SK-N-MC (cell line): ENCODE results near the gene PID1.

Experiments
- DNase-seq: peaks from one replicate; pipeline ENCODE4 v3.0.0-alpha.2; 2011; ENCODE audit warnings: low read depth, low spot score
- H3K27ac ChIP-seq: fragments of 200-600 bp; sonication (generic); 2 replicates; pipeline ENCODE4 v1.5.1; 2016; ENCODE audit warnings: mixed run types
- H3K36me3 ChIP-seq: fragments of 200-600 bp; sonication (generic); 2 replicates; pipeline ENCODE4 v1.6.1; 2017; ENCODE audit warnings: antibody characterized with exemption, low read length, mixed read lengths; ENCODE audit not compliant: insufficient read depth
- H3K4me3 ChIP-seq: fragments of 200-600 bp; sonication (generic); 2 replicates; pipeline ENCODE4 v1.5.1; 2016
- H3K9ac ChIP-seq: fragments of 200-600 bp; sonication (generic); 2 replicates; pipeline ENCODE4 v1.8.0; 2017; ENCODE audit warnings: mixed run types, mixed read lengths; ENCODE audit not compliant: insufficient read length
- H3K9me3 ChIP-seq: fragments of 200-600 bp; sonication (generic); 2 replicates; pipeline ENCODE4 v1.6.1; 2017; ENCODE audit warnings: low read depth, mild to moderate bottlenecking, antibody characterized with exemption, low read length, moderate library complexity, mixed read lengths
- EZH2 ChIP-seq: fragments of 200-600 bp; sonication (generic); IDR thresholded peaks from one replicate; pipeline ENCODE4 v1.6.1; 2017; ENCODE audit warnings: antibody characterized with exemption
- FOXP2 ChIP-seq: optimal IDR thresholded peaks from 2 replicates; pipeline ENCODE3; 2011; ENCODE audit warnings: mild to moderate bottlenecking, moderate library complexity; ENCODE audit not compliant: insufficient read depth; ENCODE audit errors: extremely low read length, control extremely low read depth
- POLR2AphosphoS5 ChIP-seq: IDR thresholded peaks from 2 replicates; pipeline ENCODE4 v1.6.1; 2012; ENCODE audit warnings: mild to moderate bottlenecking, low read depth, low read length, borderline replicate concordance

Gene PID1

GRCh38 chr2:229296536-229296935, 25.4 kb upstream of the PID1 start:
- Histone ChIP-seq H3K9ac (no peak overlapping the region), H3K9me3 (no peaks in the 10 kb centered on the region), H3K36me3 (no peaks in the 10 kb centered on the region), H3K4me3 (no peak overlapping the region), H3K27ac (no peak overlapping the region)
- no peak for DNase-seq
- no peak for TF ChIP-seq FOXP2
- no peak for TF ChIP-seq POLR2AphosphoS5
- TF ChIP-seq EZH2, result no peak

GRCh38 chr2:229296016-229296415, 24.9 kb upstream of the PID1 start:
- Histone ChIP-seq H3K4me3 (no peak overlapping the region), H3K9me3 (no peaks in the 10 kb centered on the region), H3K36me3 (no peaks in the 10 kb centered on the region), H3K27ac (no peak overlapping the region), H3K9ac (no peak overlapping the region)
- no peak for DNase-seq
- TF ChIP-seq FOXP2, result no peak
- TF ChIP-seq POLR2AphosphoS5, result no peak
- TF ChIP-seq EZH2, result no peak

DNA sequence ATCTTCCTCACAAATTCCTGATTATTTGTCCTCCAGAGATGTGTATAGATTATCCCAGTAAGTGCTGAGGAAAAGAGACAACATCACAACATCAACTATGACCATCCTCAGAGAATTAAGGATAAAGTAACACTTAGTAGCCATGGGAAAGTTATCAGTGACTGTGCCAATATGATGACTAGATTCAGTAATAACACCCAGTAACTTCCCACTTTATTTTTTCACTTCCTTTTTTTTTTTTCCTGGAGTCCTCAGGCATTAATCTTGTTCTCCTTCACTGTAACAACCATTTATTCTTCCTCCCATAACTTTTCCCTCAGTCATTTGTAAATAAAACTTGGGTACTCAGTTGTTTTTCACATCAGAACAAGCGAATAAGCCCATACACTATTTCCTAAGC, 16.7 kb upstream of the PID1 start:
- no peak overlapping the region for H3K4me3 ChIP-seq
- no peak overlapping the region for H3K27ac ChIP-seq
- TF ChIP-seq POLR2AphosphoS5 (no peak), FOXP2 (no peak)
- no peak for DNase-seq
- H3K9ac ChIP-seq, result no peak overlapping the region
- no peaks in the 10 kb centered on the region for H3K9me3 ChIP-seq
- no peaks in the 10 kb centered on the region for H3K36me3 ChIP-seq

GRCh38 chr2:229282758-229283546, 11.9 kb upstream of the PID1 start:
- H3K36me3 ChIP-seq, result no peaks in the 10 kb centered on the region
- H3K4me3 ChIP-seq, result no peak overlapping the region
- no peak for DNase-seq
- no peak overlapping the region for H3K9ac ChIP-seq
- no peak overlapping the region for H3K27ac ChIP-seq
- no peaks in the 10 kb centered on the region for H3K9me3 ChIP-seq
- TF ChIP-seq EZH2 (no peak), POLR2AphosphoS5 (no peak)

DNA sequence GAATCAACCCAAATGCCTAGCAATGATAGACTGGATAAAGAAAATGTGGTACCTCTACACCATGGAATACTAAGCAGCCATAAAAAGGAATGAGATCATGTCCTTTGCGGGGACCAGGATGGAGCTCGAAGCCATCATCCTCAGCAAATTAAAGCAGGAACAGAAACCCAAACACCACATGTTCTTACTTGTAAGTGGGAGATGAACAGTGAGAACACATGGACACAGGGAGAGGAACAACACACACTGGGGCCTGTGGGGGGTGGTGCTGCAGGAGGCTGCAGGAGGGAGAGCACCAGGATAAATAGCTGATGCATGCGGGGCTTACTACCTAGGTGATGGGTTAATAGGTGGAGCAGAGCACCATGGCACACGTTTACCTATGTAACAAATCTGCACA, 8.4 kb upstream of the PID1 start:
- no peaks in the 10 kb centered on the region for H3K36me3 ChIP-seq
- TF ChIP-seq EZH2, result no peak
- TF ChIP-seq FOXP2, result no peak

GRCh38 chr2:229275506-229275905, 4.4 kb upstream of the PID1 start:
- Histone ChIP-seq H3K4me3 (no peak overlapping the region), H3K9me3 (no peaks in the 10 kb centered on the region), H3K27ac (no peak overlapping the region), H3K9ac (no peak overlapping the region), H3K36me3 (no peaks in the 10 kb centered on the region)
- TF ChIP-seq FOXP2 (no peak), POLR2AphosphoS5 (no peak), EZH2 (no peak)
- DNase-seq, result no peak

More for the DNA sequence above, 8.4 kb upstream of the PID1 start:
- no peak overlapping the region for H3K9ac ChIP-seq
- no peak for DNase-seq
- no peak overlapping the region for H3K4me3 ChIP-seq
- no peak overlapping the region for H3K27ac ChIP-seq
- no peaks in the 10 kb centered on the region for H3K9me3 ChIP-seq

DNA sequence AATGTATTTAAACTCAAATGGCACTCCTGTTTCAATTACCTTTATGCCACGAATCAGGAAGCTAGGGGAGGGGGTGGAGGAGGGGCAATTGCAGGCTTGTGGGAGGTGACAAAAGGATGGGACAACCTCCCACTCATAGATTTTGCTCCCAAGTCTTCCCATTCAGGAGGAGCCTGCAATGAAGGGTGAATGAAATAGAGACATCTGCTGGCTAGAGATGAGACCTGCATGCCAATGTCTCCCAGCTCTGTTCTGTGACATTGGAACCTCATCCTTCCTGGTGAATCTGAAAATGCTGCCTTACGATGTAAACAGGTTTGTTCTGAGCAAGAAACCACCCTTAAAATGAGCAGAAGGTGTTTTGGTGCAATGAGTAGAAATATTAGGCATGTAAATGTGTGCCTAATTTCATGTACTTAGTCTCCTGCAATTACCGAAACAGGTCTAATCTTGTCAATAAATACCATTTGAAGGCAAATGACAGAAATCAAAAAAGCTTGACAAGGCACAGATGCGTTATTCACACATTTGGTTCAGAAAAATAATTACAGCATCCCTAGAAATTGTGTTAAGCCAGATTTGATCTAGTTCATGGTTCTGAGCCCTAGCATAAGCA, 2.7 kb upstream of the PID1 start:
- Histone ChIP-seq H3K9me3 (no peaks in the 10 kb centered on the region), H3K27ac (no peak overlapping the region), H3K9ac (no peak overlapping the region), H3K36me3 (no peaks in the 10 kb centered on the region), H3K4me3 (peak overlapping the region; percentile 53)
- peak; percentile 57 for DNase-seq
- TF ChIP-seq FOXP2 (no peak), POLR2AphosphoS5 (no peak), EZH2 (no peak)

DNA sequence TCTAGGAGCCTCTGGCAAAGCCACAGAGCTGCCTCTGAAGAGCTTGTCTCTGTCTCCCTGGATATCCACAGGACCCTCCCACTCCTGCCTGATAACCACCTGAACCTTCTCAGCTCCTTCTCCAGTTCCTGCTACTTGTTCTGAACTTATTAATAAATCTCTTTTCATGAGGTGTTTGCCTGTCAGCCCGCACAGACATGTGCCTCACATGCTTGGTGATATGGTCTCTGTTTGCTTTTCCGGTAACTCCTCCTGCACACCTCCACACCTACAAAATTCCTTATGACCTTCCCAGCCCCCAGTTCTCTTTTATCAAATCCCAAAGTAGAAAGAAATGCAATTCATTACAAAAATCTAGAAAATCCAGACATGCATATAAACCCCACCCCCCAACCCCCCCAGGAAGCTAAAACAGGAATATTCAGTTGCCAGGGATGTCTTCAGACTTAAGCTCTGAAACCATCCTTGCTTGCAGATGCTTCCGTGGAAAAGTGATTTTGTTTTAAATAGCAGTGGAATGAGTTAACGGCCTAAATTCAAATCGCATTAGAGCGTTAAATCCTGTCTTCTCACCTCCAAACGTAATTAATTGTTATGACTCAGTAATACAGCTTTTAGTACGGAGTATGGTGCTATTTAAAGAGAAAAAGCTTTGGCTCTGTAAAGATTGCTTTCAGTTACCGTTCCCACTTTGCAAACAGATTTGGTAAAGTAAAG, 2.1 kb upstream of the PID1 start:
- Histone ChIP-seq H3K36me3 (no peaks in the 10 kb centered on the region), H3K9me3 (no peaks in the 10 kb centered on the region), H3K27ac (no peak overlapping the region), H3K9ac (no peak overlapping the region), H3K4me3 (peak overlapping the region; percentile 53)
- DNase-seq, result no peak
- TF ChIP-seq POLR2AphosphoS5 (no peak), FOXP2 (no peak), EZH2 (no peak)
